ENCODE data around the gene CGB7. TPM values are rescaled to one million over a fixed set of nuclear protein-coding genes. Genes with fewer than 3 reads are reported as not detected.

Gene CGB7
- total and polyA plus RNA-seq, 2 donors (not counting 3 experiments of a cell fraction or from before 2014, with no cell fraction given) = 0.41 to 0.42 TPM

GRCh38 chr19:49016067-49016839, 41.3 kb downstream of the CGB7 start:
- Histone ChIP-seq H2AFZ (ENCODE audit: low read depth, low read length) (no peak overlapping the region), H3K9ac (replicated peaks; ENCODE audit: extremely low read depth, insufficient read depth, low read length) (no peak overlapping the region), H3K79me2 (ENCODE audit: control insufficient read depth, insufficient read depth, low read length) (no peaks in the 10 kb centered on the region), H3K4me3 (replicated peaks in 1 of 3; ENCODE audit: insufficient read depth in 1 of 3, low read depth in 1 of 3, low read length in 3 of 3) (no peak overlapping the region), H3K27ac (ENCODE audit: insufficient read depth, low read depth, low read length) (no peak overlapping the region), H3K4me1 (ENCODE audit: control insufficient read depth, extremely low read depth, insufficient read depth, low read length) (peaks cover 10% of the 10 kb centered on the region), H3K36me3 (ENCODE audit: control insufficient read depth in 2 of 2, extremely low read depth in 1 of 2, insufficient read depth in 2 of 2, low read length in 2 of 2) (peaks cover 0 to 25% of the 10 kb centered on the region in 2 experiments), H3K4me2 (ENCODE audit: insufficient read depth, low read length) (no peak overlapping the region), H4K20me1 (replicated peaks; ENCODE audit: control insufficient read depth, extremely low read depth, insufficient read depth, low read length) (no peaks in the 10 kb centered on the region), H3K9me1 (replicated peaks; ENCODE audit: control insufficient read depth, extremely low read depth, insufficient read depth, low read length) (no peaks in the 10 kb centered on the region), H3K27me3 (ENCODE audit: control insufficient read depth in 2 of 2, insufficient read depth in 2 of 2, low read length in 2 of 2) (peaks cover 0 to 5% of the 10 kb centered on the region in 2 experiments), H3K9me3 (replicated peaks; ENCODE audit: control insufficient read depth, insufficient read depth, low read length) (no peaks in the 10 kb centered on the region)
- intact Hi-C loops (cut with micrococcal nuclease) (no loop called here), dilution Hi-C loops (cut with MboI; ENCODE audit: extremely low pct_ligation_motif_present, low sequenced_read_pairs) (no loop called here)
- CTCF ChIA-PET = interaction anchor here (0.8 to 5.4 kb wide), 2 partner anchors 16 to 183 kb away, joined by 5 to 37 read pairs; no protein-coding TSS in a partner anchor
- BruUV-seq (replicated peaks) = no TSS peak
- DNase-seq (ENCODE audit: low read depth, low spot score) (no peak), FAIRE-seq (no peak)
- TF ChIP-seq GATA2 (IDR thresholded peaks at IDR 0.05; ENCODE audit: insufficient read depth, insufficient read length, low read depth, low read length) (no peak), POLR2A (IDR thresholded peaks at IDR 0.05; ENCODE audit: low read depth, low read length) (no peak), FOS (IDR thresholded peaks at IDR 0.05; ENCODE audit: borderline replicate concordance, insufficient read depth, low read length) (no peak), JUN (IDR thresholded peaks at IDR 0.05; ENCODE audit: borderline replicate concordance, insufficient read depth, insufficient read length, low read depth) (no peak), MYC (IDR thresholded peaks at IDR 0.05; ENCODE audit: low read depth, low read length) (no peak), EZH2 (IDR thresholded peaks at IDR 0.05; ENCODE audit: borderline replicate concordance, low read depth, low read length, severe bottlenecking) (no peak), CTCF (IDR thresholded peaks at IDR 0.05; ENCODE audit: extremely low read depth in 1 of 2, insufficient read depth in 1 of 2, low read depth in 1 of 2, low read length in 2 of 2) (no peak), POLR2AphosphoS5 (IDR thresholded peaks at IDR 0.05; ENCODE audit: insufficient read depth, low read depth, low read length) (no peak), MAX (IDR thresholded peaks at IDR 0.05; ENCODE audit: insufficient read depth, insufficient read length) (no peak)
- POLR2A ChIA-PET = no interaction called here

Data from endothelial cell of umbilical vein (primary cell).